Astrocyte (in vitro differentiated cells and primary cell): ENCODE data around the gene HOXC6.

Experiments
- CTCF ChIP-seq: IDR thresholded peaks from 2 replicates; pipeline ENCODE4 v1.5.1; 2011; ENCODE audit warnings: low read depth, mild to moderate bottlenecking, inconsistent platforms, low read length, moderate library complexity; ENCODE audit not compliant: insufficient read depth
- EZH2 ChIP-seq: IDR thresholded peaks from 2 replicates; pipeline ENCODE4 v1.6.1; 2012; ENCODE audit warnings: mild to moderate bottlenecking, low read length, inconsistent platforms; ENCODE audit not compliant: insufficient read depth

GRCh38 chr12:54017878-54018467 lies 10.3 kb upstream of the HOXC6 start:
- TF ChIP-seq CTCF: no peak
- no peak for TF ChIP-seq EZH2
